AG04450 (cell line): ENCODE results near the gene GIPR. TPM values are rescaled to one million over a fixed set of nuclear protein-coding genes. Genes with fewer than 3 reads are reported as not detected.
A peak's percentile ranks its signal among the peaks of the same experiment; 100 is the strongest.
"Not testable (repeated sequence)": the region's sequence is repeated elsewhere in the genome, so short reads cannot be mapped to it uniquely, and the experiment has no call there.

ENCODE experiments used
- CTCF ChIA-PET: fragments of 300-600, 350-600 bp; formaldehyde crosslinking; extraction: SDS; loops from one replicate; lab custom pipeline; 2022; ENCODE audit warnings: antibody characterized with exemption, inconsistent platforms; lab: Charles Lee
- POLR2A ChIA-PET: fragments of 350-600 bp; formaldehyde crosslinking; extraction: SDS; loops from one replicate; lab custom pipeline; 2021; ENCODE audit warnings: antibody characterized with exemption, inconsistent platforms; lab: Yijun Ruan, JAX
- DNase-seq: peaks from one replicate; pipeline ENCODE4 v3.0.0-alpha.2; 2011; ENCODE audit warnings: low read depth, low spot score
- H3K27ac ChIP-seq: one replicate; pipeline ENCODE4 v1.5.1; 2012; ENCODE audit warnings: low read depth, low read length, control low read depth
- H3K27me3 ChIP-seq: one replicate; pipeline ENCODE4 v1.6.0; 2012; ENCODE audit warnings: low read length; ENCODE audit not compliant: control insufficient read depth, insufficient read depth
- H3K4me3 ChIP-seq: 2 replicates; pipeline ENCODE4 v1.5.1; 2011; ENCODE audit warnings: mild to moderate bottlenecking, low read depth, low read length, control low read depth
- H3K9me3 ChIP-seq: 2 replicates; pipeline ENCODE4 v1.5.1; 2012; ENCODE audit warnings: low read length; ENCODE audit not compliant: control insufficient read depth, insufficient read depth
- polyA plus RNA-seq: library from polyadenylated mRNA; depleted of rRNA; stranded (reverse); fragments of >200 nt; gene quantifications from 2 replicates; pipeline ENCODE4 v1.2.3, GENCODE V29; 2011
- TF ChIP-seq, protein P1 (sequence below): IDR thresholded peaks from 2 replicates; pipeline ENCODE4 v1.5.1; 2011; ENCODE audit warnings: low read depth, low read length, control low read depth, inconsistent platforms

The GIPR gene
- polyA plus RNA-seq, 1 experiment, result 0.61 TPM

DNA sequence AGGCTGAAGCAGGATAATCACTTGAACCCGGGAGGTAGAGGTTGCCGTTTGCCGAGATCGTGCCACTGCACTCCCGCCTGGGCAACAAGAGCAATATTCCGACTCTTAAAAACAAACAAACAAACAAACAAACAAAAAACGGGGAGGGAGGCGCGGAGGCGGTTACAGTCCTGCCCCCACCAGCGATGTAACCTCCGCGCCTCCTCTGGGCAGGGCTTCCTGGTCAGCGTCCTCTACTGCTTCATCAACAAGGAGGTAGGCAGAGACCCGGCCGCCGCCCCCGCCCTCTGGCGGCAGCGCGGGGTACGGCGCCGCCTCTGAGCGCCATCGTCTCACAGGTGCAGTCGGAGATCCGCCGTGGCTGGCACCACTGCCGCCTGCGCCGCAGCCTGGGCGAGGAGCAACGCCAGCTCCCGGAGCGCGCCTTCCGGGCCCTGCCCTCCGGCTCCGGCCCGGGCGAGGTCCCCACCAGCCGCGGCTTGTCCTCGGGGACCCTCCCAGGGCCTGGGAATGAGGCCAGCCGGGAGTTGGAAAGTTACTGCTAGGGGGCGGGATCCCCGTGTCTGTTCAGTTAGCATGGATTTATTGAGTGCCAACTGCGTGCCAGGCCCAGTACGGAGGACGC is 13.5 kb downstream of the GIPR start:
- H3K9me3 ChIP-seq, result no peaks in the 10 kb centered on the region; the same call in 1 of the 2 replicates
- peaks cover 3% of the 10 kb centered on the region for H3K27me3 ChIP-seq
- POLR2A ChIA-PET, result no interaction called here
- no peak for DNase-seq
- CTCF ChIA-PET, result interaction anchor here (0.8 to 4.0 kb wide), 7 partner anchors 11 to 196 kb away, joined by 3 to 26 read pairs (median 6); partner anchors contain the start of genes QPCTL and SNRPD2
- TF ChIP-seq, protein P1, sequence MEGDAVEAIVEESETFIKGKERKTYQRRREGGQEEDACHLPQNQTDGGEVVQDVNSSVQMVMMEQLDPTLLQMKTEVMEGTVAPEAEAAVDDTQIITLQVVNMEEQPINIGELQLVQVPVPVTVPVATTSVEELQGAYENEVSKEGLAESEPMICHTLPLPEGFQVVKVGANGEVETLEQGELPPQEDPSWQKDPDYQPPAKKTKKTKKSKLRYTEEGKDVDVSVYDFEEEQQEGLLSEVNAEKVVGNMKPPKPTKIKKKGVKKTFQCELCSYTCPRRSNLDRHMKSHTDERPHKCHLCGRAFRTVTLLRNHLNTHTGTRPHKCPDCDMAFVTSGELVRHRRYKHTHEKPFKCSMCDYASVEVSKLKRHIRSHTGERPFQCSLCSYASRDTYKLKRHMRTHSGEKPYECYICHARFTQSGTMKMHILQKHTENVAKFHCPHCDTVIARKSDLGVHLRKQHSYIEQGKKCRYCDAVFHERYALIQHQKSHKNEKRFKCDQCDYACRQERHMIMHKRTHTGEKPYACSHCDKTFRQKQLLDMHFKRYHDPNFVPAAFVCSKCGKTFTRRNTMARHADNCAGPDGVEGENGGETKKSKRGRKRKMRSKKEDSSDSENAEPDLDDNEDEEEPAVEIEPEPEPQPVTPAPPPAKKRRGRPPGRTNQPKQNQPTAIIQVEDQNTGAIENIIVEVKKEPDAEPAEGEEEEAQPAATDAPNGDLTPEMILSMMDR, result peak; percentile 92
- H3K4me3 ChIP-seq, result peak overlapping the region; percentile 40; the same call in 1 of the 2 replicates
- H3K27ac ChIP-seq, result no peak overlapping the region

DNA sequence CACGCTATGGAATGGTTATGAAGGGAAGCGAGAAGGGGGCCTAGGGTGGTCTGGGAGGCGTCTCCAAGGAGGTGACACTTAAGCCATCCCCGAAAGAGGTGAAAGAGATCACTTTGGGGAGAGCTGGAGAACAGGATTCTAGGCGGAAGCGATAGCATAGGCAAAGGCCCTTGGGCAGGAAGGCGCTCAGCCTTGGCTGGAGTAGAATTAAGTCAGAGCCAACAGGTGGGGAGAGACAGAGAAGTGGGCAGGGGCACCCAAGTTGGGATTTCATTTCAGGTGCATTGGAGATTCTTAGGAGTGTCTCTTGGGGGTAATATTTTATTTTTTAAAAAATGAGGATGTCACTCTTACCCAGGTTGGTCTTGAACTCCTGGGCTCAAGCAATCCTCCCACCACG is 14.1 kb downstream of the GIPR start:
- no peaks in the 10 kb centered on the region for H3K9me3 ChIP-seq
- ChIA-PET CTCF (interaction anchor here (0.6 to 4.0 kb wide), 3 partner anchors 11 to 88 kb away, joined by 4 to 26 read pairs (median 6); partner anchors contain the start of genes QPCTL and SNRPD2), POLR2A (interaction anchor here (0.6 kb wide), 1 partner anchor 158 kb away, joined by 3 read pairs; no protein-coding TSS in a partner anchor)
- no peak overlapping the region for H3K27ac ChIP-seq
- peaks cover 3% of the 10 kb centered on the region for H3K27me3 ChIP-seq
- no peak for DNase-seq
- H3K4me3 ChIP-seq, result no peak overlapping the region
- TF ChIP-seq, protein P1, result no peak

DNA sequence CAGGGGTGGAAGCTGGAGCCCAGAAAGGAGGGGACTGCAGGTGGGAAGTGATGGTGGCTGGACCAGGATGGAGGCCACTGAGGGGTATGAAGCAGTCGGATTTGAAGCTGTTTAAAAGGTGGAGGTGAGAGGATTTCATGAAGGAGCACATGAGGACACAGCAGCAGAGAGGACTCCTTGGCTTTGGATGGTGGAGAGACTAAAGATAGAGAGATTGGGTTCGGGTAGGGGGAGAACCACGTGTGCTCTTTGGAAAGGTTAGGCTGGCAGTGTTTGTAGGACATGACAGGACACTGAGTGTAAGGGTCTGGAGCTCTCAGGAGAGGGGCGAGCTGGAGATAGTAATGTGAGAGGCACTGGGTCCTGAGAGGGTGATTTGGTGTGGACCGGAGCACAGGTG is 14.9 kb downstream of the GIPR start:
- DNase-seq, result no peak
- H3K4me3 ChIP-seq, result no peak overlapping the region
- TF ChIP-seq, protein P1, result no peak
- H3K27me3 ChIP-seq, result peaks cover under 1% of the 10 kb centered on the region
- POLR2A ChIA-PET, result interaction anchor here (0.6 kb wide), 1 partner anchor 159 kb away, joined by 3 read pairs; no protein-coding TSS in a partner anchor
- CTCF ChIA-PET, result no interaction called here
- H3K27ac ChIP-seq, result no peak overlapping the region
- no peaks in the 10 kb centered on the region; the same call in 1 of the 2 replicates for H3K9me3 ChIP-seq

DNA sequence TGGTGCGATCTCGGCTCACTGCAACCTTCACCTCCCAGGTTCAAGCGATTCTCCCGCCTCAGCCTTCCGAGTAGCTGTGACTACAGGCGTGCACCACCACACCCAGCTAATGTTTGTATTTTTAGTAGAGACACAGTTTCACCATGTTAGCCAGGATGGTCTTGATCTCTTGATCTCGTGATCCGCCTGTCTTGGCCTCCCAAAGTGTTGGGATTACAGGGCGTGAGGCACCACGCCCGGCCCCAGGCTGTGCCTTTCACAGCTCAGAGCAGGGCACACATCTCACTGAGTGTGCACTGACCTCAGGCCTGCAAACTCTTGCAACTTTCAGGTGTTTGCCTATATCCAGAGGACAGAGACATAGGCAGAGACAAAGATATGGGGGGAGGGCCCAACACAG is 17.0 kb downstream of the GIPR start:
- H3K27me3 ChIP-seq, H3K9me3 ChIP-seq, POLR2A ChIA-PET, H3K27ac ChIP-seq, DNase-seq, H3K4me3 ChIP-seq: not testable (repeated sequence)
- CTCF ChIA-PET, result interaction anchor here (0.7 kb wide), 2 partner anchors 9 to 128 kb away, joined by 4 to 5 read pairs; no protein-coding TSS in a partner anchor

DNA sequence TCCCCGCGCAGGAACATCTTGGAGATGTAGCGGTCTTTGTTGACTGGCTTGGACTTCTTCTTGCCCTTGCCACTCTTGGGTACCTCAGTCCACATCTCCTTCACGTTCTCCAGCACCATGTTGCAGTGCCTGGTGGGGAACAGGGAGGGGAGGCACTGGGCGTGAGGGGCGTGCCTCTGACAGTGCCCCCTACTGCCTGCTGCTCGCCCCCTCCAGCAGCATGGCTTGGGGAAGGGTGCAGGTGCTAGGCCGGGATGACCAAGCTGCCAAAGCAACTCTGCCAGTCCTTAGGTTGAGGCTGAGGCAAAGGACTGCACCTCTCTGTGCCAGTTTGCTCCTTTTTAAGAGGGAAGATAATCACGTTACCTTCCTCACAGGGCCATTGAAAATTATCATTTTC is 19.6 kb downstream of the GIPR start:
- DNase-seq, result no peak
- TF ChIP-seq, protein P1, result no peak
- ChIA-PET POLR2A (no interaction called here), CTCF (no interaction called here)
- no peaks in the 10 kb centered on the region; the same call in 1 of the 2 replicates for H3K9me3 ChIP-seq
- H3K4me3 ChIP-seq, result no peak overlapping the region
- H3K27ac ChIP-seq, result no peak overlapping the region
- no peaks in the 10 kb centered on the region for H3K27me3 ChIP-seq
